NCI-H146 (cell line): Measurements from ENCODE around the gene SLC35A5.
A peak's percentile ranks its signal among the peaks of the same experiment; 100 is the strongest.

Source experiments
- DNase-seq: peaks from one replicate; lab custom pipeline; 2025; lab: John Stamatoyannopoulos, UW

SLC35A5 gene

GRCh38 chr3:112627419-112627818 is 65.6 kb downstream of the SLC35A5 start:
- no peak for DNase-seq

- DNase-seq = peak; percentile 96
These were observed 66.1 kb downstream of the SLC35A5 start for GRCh38 chr3:112627919-112628466.

GRCh38 chr3:112629425-112629824 is 67.6 kb downstream of the SLC35A5 start:
- no peak for DNase-seq

- DNase-seq = no peak
These were observed 69.4 kb downstream of the SLC35A5 start for GRCh38 chr3:112631257-112631656.

GRCh38 chr3:112632596-112632995 is 70.8 kb downstream of the SLC35A5 start:
- peak; percentile 26 for DNase-seq

GRCh38 chr3:112633191-112633590 is 71.3 kb downstream of the SLC35A5 start:
- no peak for DNase-seq

- peak; percentile 37 for DNase-seq
These were observed 71.9 kb downstream of the SLC35A5 start for GRCh38 chr3:112633757-112634156.

GRCh38 chr3:112634786-112635541 is 73.1 kb downstream of the SLC35A5 start:
- DNase-seq = peak; percentile 65
